GM23338 (cell line): ENCODE measurements around the gene RAB3B. TPM values are rescaled to one million over a fixed set of nuclear protein-coding genes. Genes with fewer than 3 reads are reported as not detected.
A peak's percentile ranks its signal among the peaks of the same experiment; 100 is the strongest.

Source experiments
- ATAC-seq: fragments of 200-7000 bp; cut with Tn5 transposase; 3 replicates; pipeline ENCODE4 v1.9.1; 2020
- DNase-seq: peaks from one replicate; pipeline ENCODE4 v3.0.0-alpha.2; 2015; ENCODE audit warnings: low spot score
- H2AFZ ChIP-seq: fragments of 200-600 bp; sonication (generic); 2 replicates; pipeline ENCODE4 v1.8.0; 2016; ENCODE audit warnings: antibody characterized with exemption, mild to moderate bottlenecking, moderate library complexity
- H3F3A ChIP-seq: fragments of 200-600 bp; sonication (generic); replicated peaks from 2 replicates; pipeline ENCODE4 v1.8.0; 2017; ENCODE audit warnings: antibody characterized with exemption, mixed run types, low read depth
- H3K27ac ChIP-seq: fragments of 200-600 bp; sonication (generic); 2 replicates; pipeline ENCODE4 v1.6.1; 2016; ENCODE audit warnings: low read depth
- H3K27me3 ChIP-seq: fragments of 200-600 bp; sonication (generic); 2 replicates; pipeline ENCODE4 v1.8.0; 2016; ENCODE audit warnings: mild to moderate bottlenecking, mixed run types, moderate library complexity; ENCODE audit not compliant: insufficient read depth
- H3K36me3 ChIP-seq: fragments of 200-600 bp; sonication (generic); 2 replicates; pipeline ENCODE4 v1.8.0; 2016; ENCODE audit warnings: mild to moderate bottlenecking; ENCODE audit not compliant: insufficient read depth
- H3K4me1 ChIP-seq: fragments of 200-600 bp; sonication (generic); 2 replicates; pipeline ENCODE4 v1.8.0; 2016; ENCODE audit warnings: mild to moderate bottlenecking, moderate library complexity; ENCODE audit not compliant: insufficient read depth
- H3K4me2 ChIP-seq: fragments of 200-600 bp; sonication (generic); 2 replicates; pipeline ENCODE4 v1.7.1; 2017; ENCODE audit warnings: mixed run types
- H3K4me3 ChIP-seq: fragments of 200-600 bp; sonication (generic); 2 replicates; pipeline ENCODE4 v1.6.1; 2016; ENCODE audit warnings: mixed run types
- H3K79me2 ChIP-seq: fragments of 200-600 bp; sonication (generic); replicated peaks from 2 replicates; pipeline ENCODE4 v1.8.0; 2017; ENCODE audit warnings: mild to moderate bottlenecking; ENCODE audit not compliant: insufficient read depth
- H3K9me2 ChIP-seq: fragments of 200-600 bp; sonication (generic); 2 replicates; pipeline ENCODE4 v1.8.0; 2017; ENCODE audit not compliant: insufficient read depth
- H4K20me1 ChIP-seq: fragments of 200-600 bp; sonication (generic); replicated peaks from 2 replicates; pipeline ENCODE4 v1.8.0; 2017; ENCODE audit warnings: mild to moderate bottlenecking; ENCODE audit not compliant: insufficient read depth
- H3K27ac Mint-ChIP-seq: 2 replicates; pipeline ENCODE4 v1.8.0; 2020; ENCODE audit warnings: inconsistent platforms, mild to moderate bottlenecking, moderate library complexity, mixed read lengths
- H3K27me3 Mint-ChIP-seq: 3 replicates; pipeline ENCODE4 v1.8.0; 2022; ENCODE audit warnings: low read depth, mild to moderate bottlenecking, moderate library complexity, mixed read lengths, inconsistent platforms; ENCODE audit not compliant: insufficient read depth, poor library complexity
- H3K36me3 Mint-ChIP-seq: 3 replicates; pipeline ENCODE4 v1.8.0; 2021; ENCODE audit warnings: low read depth, mild to moderate bottlenecking, inconsistent platforms, moderate library complexity, mixed read lengths
- H3K4me1 Mint-ChIP-seq: 3 replicates; pipeline ENCODE4 v1.8.0; 2020; ENCODE audit warnings: mild to moderate bottlenecking, inconsistent platforms, mixed read lengths
- H3K4me3 Mint-ChIP-seq: 3 replicates; pipeline ENCODE4 v1.8.0; 2021; ENCODE audit warnings: moderate library complexity, mild to moderate bottlenecking, inconsistent platforms, mixed read lengths
- H3K9me3 Mint-ChIP-seq: 3 replicates; pipeline ENCODE4 v1.8.0; 2020; ENCODE audit warnings: moderate library complexity, mild to moderate bottlenecking, inconsistent platforms, mixed read lengths
- CREB1 ChIP-seq: fragments of 250-450 bp; sonication (Bioruptor Pico); IDR thresholded peaks from 2 replicates; pipeline ENCODE4 v1.5.0; 2020; ENCODE audit warnings: low read depth, mild to moderate bottlenecking, moderate library complexity
- EZH2 ChIP-seq: fragments of 200-600 bp; sonication (generic); IDR thresholded peaks from one replicate; pipeline ENCODE4 v1.8.0; 2017; ENCODE audit warnings: antibody characterized with exemption, mild to moderate bottlenecking, low read depth; ENCODE audit not compliant: unreplicated experiment
- EZH2phosphoT487 ChIP-seq: fragments of 200-600 bp; sonication (generic); IDR thresholded peaks from one replicate; pipeline ENCODE4 v1.8.1; 2018; ENCODE audit warnings: antibody characterized with exemption; ENCODE audit not compliant: unreplicated experiment
- JUNB ChIP-seq: IDR thresholded peaks from one replicate; pipeline ENCODE4 v1.6.1; 2016; ENCODE audit warnings: antibody characterized with exemption; ENCODE audit not compliant: unreplicated experiment
- NANOG ChIP-seq: IDR thresholded peaks from 2 replicates; pipeline ENCODE4 v1.6.1; 2016; ENCODE audit warnings: antibody characterized with exemption, borderline replicate concordance
- POLR2AphosphoS5 ChIP-seq: IDR thresholded peaks from 2 replicates; pipeline ENCODE4 v1.6.1; 2016; ENCODE audit warnings: antibody characterized with exemption, low read depth
- REST ChIP-seq: IDR thresholded peaks from one replicate; pipeline ENCODE4 v1.6.1; 2018; ENCODE audit warnings: antibody characterized with exemption; ENCODE audit not compliant: unreplicated experiment
- STAT1 ChIP-seq: IDR thresholded peaks from one replicate; pipeline ENCODE4 v1.6.1; 2016; ENCODE audit warnings: antibody characterized with exemption; ENCODE audit not compliant: unreplicated experiment
- ZNF114 ChIP-seq: fragments of 250-450 bp; sonication (Bioruptor Pico); IDR thresholded peaks from 2 replicates; pipeline ENCODE4 v1.5.0; 2020; ENCODE audit warnings: mild to moderate bottlenecking, moderate library complexity
- ZNF331 ChIP-seq: fragments of 250-450 bp; sonication (Bioruptor Pico); IDR thresholded peaks from 2 replicates; pipeline ENCODE4 v1.5.0; 2020; ENCODE audit warnings: low read depth, mild to moderate bottlenecking, moderate library complexity
- polyA plus RNA-seq: library from polyadenylated mRNA; unstranded; fragments of >200 nt; fragmentation: Nextera tagmentation; extraction: Ambion mirVana; gene quantifications from 2 replicates; pipeline ENCODE4 v1.2.1, GENCODE V29; 2016
- total RNA-seq: library from RNA; depleted of rRNA; stranded (reverse); fragments of >200 nt; shearing (Covaris generic); gene quantifications from 2 replicates; pipeline ENCODE4 v1.2.3, GENCODE V29; 2014
- TF ChIP-seq, protein P1 (sequence below), 2 experiments: fragments of 200-600 bp in 1 of 2; sonication (generic) in 1 of 2; conservative IDR thresholded peaks; 2 replicates each; pipeline versions ENCODE4 v1.5.1 to v1.6.1; 2016 to 2017; ENCODE audit warnings: antibody characterized with exemption in 2 of 2, low read depth in 2 of 2, mild to moderate bottlenecking in 2 of 2, moderate library complexity in 1 of 2
- TF ChIP-seq, protein P2 (sequence below): IDR thresholded peaks from 2 replicates; pipeline ENCODE4 v1.6.1; 2016; ENCODE audit warnings: antibody characterized with exemption
- TF ChIP-seq, protein P3 (sequence below): fragments of 250-450 bp; sonication (Bioruptor Pico); IDR thresholded peaks from 2 replicates; pipeline ENCODE4 v1.5.0; 2020; ENCODE audit warnings: mild to moderate bottlenecking, moderate library complexity

Gene RAB3B
- total and polyA plus RNA-seq, 2 experiments from 2014 or later, result 18.3 to 37.9 TPM

DNA sequence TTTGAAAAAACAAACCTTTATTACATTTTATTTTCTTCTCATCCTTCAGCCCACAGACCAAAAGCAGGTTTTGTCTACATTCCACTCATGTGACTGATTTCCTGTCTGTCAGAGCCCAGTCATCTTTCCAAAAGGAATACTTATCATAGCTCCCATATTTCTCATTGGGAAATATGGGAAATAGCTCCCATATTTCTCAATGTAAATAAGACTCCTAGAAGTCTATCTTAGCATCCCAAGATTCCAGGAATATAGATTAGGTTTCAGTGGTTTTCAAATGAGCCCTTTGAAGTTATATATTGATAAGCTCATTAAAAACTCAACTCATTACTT is 92.8 kb downstream of the RAB3B start:
- Histone ChIP-seq H3K4me1 (no peaks in the 10 kb centered on the region), H3K4me2 (no peak overlapping the region), H4K20me1 (no peaks in the 10 kb centered on the region)

More for the DNA sequence above, 92.8 kb downstream of the RAB3B start:
- TF ChIP-seq EZH2phosphoT487 (no peak), JUNB (no peak), STAT1 (no peak), NANOG (no peak), ZNF114 (CRISPR knock-in tag) (no peak), POLR2AphosphoS5 (no peak), EZH2 (no peak), ZNF331 (CRISPR knock-in tag) (no peak), CREB1 (no peak), REST (no peak)
- TF ChIP-seq, protein P1, sequence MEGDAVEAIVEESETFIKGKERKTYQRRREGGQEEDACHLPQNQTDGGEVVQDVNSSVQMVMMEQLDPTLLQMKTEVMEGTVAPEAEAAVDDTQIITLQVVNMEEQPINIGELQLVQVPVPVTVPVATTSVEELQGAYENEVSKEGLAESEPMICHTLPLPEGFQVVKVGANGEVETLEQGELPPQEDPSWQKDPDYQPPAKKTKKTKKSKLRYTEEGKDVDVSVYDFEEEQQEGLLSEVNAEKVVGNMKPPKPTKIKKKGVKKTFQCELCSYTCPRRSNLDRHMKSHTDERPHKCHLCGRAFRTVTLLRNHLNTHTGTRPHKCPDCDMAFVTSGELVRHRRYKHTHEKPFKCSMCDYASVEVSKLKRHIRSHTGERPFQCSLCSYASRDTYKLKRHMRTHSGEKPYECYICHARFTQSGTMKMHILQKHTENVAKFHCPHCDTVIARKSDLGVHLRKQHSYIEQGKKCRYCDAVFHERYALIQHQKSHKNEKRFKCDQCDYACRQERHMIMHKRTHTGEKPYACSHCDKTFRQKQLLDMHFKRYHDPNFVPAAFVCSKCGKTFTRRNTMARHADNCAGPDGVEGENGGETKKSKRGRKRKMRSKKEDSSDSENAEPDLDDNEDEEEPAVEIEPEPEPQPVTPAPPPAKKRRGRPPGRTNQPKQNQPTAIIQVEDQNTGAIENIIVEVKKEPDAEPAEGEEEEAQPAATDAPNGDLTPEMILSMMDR (conservative IDR thresholded peaks at IDR 0.05; ENCODE audit: low read depth in 2 of 2), result no peak
- TF ChIP-seq, protein P2, sequence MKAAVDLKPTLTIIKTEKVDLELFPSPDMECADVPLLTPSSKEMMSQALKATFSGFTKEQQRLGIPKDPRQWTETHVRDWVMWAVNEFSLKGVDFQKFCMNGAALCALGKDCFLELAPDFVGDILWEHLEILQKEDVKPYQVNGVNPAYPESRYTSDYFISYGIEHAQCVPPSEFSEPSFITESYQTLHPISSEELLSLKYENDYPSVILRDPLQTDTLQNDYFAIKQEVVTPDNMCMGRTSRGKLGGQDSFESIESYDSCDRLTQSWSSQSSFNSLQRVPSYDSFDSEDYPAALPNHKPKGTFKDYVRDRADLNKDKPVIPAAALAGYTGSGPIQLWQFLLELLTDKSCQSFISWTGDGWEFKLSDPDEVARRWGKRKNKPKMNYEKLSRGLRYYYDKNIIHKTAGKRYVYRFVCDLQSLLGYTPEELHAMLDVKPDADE, result no peak
- TF ChIP-seq, protein P3, sequence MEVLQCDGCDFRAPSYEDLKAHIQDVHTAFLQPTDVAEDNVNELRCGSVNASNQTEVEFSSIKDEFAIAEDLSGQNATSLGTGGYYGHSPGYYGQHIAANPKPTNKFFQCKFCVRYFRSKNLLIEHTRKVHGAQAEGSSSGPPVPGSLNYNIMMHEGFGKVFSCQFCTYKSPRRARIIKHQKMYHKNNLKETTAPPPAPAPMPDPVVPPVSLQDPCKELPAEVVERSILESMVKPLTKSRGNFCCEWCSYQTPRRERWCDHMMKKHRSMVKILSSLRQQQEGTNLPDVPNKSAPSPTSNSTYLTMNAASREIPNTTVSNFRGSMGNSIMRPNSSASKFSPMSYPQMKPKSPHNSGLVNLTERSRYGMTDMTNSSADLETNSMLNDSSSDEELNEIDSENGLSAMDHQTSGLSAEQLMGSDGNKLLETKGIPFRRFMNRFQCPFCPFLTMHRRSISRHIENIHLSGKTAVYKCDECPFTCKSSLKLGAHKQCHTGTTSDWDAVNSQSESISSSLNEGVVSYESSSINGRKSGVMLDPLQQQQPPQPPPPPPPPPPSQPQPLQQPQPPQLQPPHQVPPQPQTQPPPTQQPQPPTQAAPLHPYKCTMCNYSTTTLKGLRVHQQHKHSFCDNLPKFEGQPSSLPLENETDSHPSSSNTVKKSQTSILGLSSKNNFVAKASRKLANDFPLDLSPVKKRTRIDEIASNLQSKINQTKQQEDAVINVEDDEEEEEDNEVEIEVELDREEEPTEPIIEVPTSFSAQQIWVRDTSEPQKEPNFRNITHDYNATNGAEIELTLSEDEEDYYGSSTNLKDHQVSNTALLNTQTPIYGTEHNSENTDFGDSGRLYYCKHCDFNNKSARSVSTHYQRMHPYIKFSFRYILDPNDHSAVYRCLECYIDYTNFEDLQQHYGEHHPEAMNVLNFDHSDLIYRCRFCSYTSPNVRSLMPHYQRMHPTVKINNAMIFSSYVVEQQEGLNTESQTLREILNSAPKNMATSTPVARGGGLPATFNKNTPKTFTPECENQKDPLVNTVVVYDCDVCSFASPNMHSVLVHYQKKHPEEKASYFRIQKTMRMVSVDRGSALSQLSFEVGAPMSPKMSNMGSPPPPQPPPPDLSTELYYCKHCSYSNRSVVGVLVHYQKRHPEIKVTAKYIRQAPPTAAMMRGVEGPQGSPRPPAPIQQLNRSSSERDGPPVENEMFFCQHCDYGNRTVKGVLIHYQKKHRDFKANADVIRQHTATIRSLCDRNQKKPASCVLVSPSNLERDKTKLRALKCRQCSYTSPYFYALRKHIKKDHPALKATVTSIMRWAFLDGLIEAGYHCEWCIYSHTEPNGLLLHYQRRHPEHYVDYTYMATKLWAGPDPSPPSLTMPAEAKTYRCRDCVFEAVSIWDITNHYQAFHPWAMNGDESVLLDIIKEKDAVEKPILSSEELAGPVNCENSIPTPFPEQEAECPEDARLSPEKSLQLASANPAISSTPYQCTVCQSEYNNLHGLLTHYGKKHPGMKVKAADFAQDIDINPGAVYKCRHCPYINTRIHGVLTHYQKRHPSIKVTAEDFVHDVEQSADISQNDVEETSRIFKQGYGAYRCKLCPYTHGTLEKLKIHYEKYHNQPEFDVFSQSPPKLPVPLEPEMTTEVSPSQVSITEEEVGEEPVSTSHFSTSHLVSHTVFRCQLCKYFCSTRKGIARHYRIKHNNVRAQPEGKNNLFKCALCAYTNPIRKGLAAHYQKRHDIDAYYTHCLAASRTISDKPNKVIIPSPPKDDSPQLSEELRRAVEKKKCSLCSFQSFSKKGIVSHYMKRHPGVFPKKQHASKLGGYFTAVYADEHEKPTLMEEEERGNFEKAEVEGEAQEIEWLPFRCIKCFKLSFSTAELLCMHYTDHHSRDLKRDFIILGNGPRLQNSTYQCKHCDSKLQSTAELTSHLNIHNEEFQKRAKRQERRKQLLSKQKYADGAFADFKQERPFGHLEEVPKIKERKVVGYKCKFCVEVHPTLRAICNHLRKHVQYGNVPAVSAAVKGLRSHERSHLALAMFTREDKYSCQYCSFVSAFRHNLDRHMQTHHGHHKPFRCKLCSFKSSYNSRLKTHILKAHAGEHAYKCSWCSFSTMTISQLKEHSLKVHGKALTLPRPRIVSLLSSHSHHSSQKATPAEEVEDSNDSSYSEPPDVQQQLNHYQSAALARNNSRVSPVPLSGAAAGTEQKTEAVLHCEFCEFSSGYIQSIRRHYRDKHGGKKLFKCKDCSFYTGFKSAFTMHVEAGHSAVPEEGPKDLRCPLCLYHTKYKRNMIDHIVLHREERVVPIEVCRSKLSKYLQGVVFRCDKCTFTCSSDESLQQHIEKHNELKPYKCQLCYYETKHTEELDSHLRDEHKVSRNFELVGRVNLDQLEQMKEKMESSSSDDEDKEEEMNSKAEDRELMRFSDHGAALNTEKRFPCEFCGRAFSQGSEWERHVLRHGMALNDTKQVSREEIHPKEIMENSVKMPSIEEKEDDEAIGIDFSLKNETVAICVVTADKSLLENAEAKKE, result no peak
- Histone ChIP-seq H3K27ac (peak overlapping the region; percentile 81; the same call in 1 of the 2 replicates), H3K79me2 (no peaks in the 10 kb centered on the region), H3K4me3 (no peak overlapping the region), H3K36me3 (no peaks in the 10 kb centered on the region), H3K9me2 (no peaks in the 10 kb centered on the region), H2AFZ (no peak overlapping the region), H3K27me3 (no peaks in the 10 kb centered on the region), H3F3A (no peaks in the 10 kb centered on the region)
- DNase-seq, result no peak
- ATAC-seq, result no peak
- Mint-ChIP-seq H3K36me3 (no peaks in the 10 kb centered on the region), H3K4me1 (peaks cover 3% of the 10 kb centered on the region; the same call in 1 of the 3 replicates), H3K27me3 (no peaks in the 10 kb centered on the region), H3K27ac (no peak overlapping the region), H3K9me3 (no peaks in the 10 kb centered on the region), H3K4me3 (no peak overlapping the region)
